Thyroid gland (tissue), 4 donors: ENCODE measurements around the gene PIK3C2B. TPM values are rescaled to one million over a fixed set of nuclear protein-coding genes. Genes with fewer than 3 reads are reported as not detected.

ENCODE experiments used
- DNase-seq, 2 donors: peaks; one replicate each; pipeline ENCODE4 v3.0.0-alpha.2; 2019
- H3K27ac ChIP-seq, 3 donors: fragments of 200-600 bp; sonication (generic); 1 replicate in 2 of 3; 2 replicates in 1 of 3; pipeline ENCODE4 v1.5.1; 2016 to 2019; ENCODE audit warnings: mild to moderate bottlenecking in 1 of 3, moderate library complexity in 1 of 3
- H3K27me3 ChIP-seq: fragments of 200-600 bp; sonication (generic); one replicate; pipeline ENCODE4 v1.5.1; 2019
- H3K36me3 ChIP-seq, 2 donors: fragments of 200-600 bp; sonication (generic); one replicate each; pipeline ENCODE4 v1.5.1; 2016 to 2019
- H3K4me1 ChIP-seq, 2 donors: fragments of 200-600 bp; sonication (generic); one replicate each; pipeline ENCODE4 v1.5.1; 2017 to 2019
- H3K4me3 ChIP-seq, 3 donors: fragments of 200-600 bp; sonication (generic); replicated peaks in 1 of 3; 1 replicate in 2 of 3; 2 replicates in 1 of 3; pipeline ENCODE4 v1.5.1; 2016; ENCODE audit warnings: mild to moderate bottlenecking in 1 of 3
- H3K9me3 ChIP-seq: fragments of 200-600 bp; sonication (generic); one replicate; pipeline ENCODE4 v1.5.1; 2017
- POLR2A ChIP-seq, 2 donors: fragments of 450-650 bp; IDR thresholded peaks; one replicate each; pipeline ENCODE4 v1.6.1; 2017; ENCODE audit warnings: antibody characterized with exemption in 2 of 2, mild to moderate bottlenecking in 2 of 2, moderate library complexity in 1 of 2
- WGBS, 2 donors: methylation state at CpG; one replicate each; pipeline ENCODE4 v1.1.5; 2017; 5-methylcytosine and 5-hydroxymethylcytosine counted together
- intact Hi-C: fragments of 100-400 bp; cut with DNase I; formaldehyde crosslinking; loops from one replicate; pipeline ENCODE4 v1.15.1; 2023
- total RNA-seq, 4 donors: library from RNA; depleted of rRNA; stranded (reverse); fragments of >200 nt; gene quantifications; one replicate each; pipeline ENCODE4 v1.2.3, GENCODE V29; 2016
- TF ChIP-seq, protein P1 (sequence below), 6 experiments: fragments of 200-600 bp in 3 of 6; fragments of 450-650 bp in 3 of 6; sonication (generic) in 3 of 6; IDR thresholded peaks; one replicate each; pipeline ENCODE4 v1.5.1; 2016 to 2019; ENCODE audit warnings: antibody characterized with exemption in 6 of 6, mild to moderate bottlenecking in 2 of 6, inconsistent platforms in 1 of 6, moderate library complexity in 1 of 6

PIK3C2B gene
- total RNA-seq, 4 donors from 2014 or later: 19.9 to 36.9 (median 27.2) TPM

GRCh38 chr1:204530932-204531331 lies 36.3 kb upstream of the PIK3C2B start:
- intact Hi-C loops: no loop called here

DNA sequence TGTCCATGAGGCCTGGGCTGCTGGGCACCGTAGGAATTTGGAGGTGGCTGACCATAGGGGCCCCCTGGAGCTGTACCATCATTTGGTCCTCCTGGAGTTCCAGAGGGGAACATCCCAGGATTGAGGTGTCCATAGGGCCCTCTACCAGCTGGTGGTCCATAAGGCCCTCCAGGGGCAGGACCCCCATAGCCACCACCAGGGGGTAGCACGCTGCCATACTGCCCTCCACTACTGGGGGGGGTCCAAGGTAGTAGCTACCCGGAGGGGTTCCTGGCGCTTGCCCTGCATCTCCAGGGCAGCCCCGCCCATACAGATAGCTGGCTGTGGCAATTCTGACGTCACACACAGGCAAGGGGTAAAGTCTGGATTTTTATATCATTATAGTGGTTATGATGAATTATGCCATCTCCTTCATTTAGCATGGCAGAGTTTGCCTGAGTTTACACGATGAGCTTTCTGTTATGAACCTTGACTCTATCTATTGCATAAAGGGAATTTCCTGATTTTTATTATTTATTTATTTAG lies 34.8 kb upstream of the PIK3C2B start:
- no peaks in the 10 kb centered on the region for H3K4me1 ChIP-seq
- WGBS, 2 donors: 88 to 89% methylated on average over 5 to 7 of the region's 7 CpGs
- no peak overlapping the region for H3K4me3 ChIP-seq
- no peak overlapping the region for H3K27ac ChIP-seq
- TF ChIP-seq POLR2A (IDR thresholded peaks at IDR 0.05): no peak
- TF ChIP-seq, protein P1, sequence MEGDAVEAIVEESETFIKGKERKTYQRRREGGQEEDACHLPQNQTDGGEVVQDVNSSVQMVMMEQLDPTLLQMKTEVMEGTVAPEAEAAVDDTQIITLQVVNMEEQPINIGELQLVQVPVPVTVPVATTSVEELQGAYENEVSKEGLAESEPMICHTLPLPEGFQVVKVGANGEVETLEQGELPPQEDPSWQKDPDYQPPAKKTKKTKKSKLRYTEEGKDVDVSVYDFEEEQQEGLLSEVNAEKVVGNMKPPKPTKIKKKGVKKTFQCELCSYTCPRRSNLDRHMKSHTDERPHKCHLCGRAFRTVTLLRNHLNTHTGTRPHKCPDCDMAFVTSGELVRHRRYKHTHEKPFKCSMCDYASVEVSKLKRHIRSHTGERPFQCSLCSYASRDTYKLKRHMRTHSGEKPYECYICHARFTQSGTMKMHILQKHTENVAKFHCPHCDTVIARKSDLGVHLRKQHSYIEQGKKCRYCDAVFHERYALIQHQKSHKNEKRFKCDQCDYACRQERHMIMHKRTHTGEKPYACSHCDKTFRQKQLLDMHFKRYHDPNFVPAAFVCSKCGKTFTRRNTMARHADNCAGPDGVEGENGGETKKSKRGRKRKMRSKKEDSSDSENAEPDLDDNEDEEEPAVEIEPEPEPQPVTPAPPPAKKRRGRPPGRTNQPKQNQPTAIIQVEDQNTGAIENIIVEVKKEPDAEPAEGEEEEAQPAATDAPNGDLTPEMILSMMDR (IDR thresholded peaks at IDR 0.05): no peak
- no peak for DNase-seq
- intact Hi-C loops: no loop called here
- no peaks in the 10 kb centered on the region for H3K27me3 ChIP-seq
- no peaks in the 10 kb centered on the region for H3K9me3 ChIP-seq
- H3K36me3 ChIP-seq: peaks cover 48 to 58% of the 10 kb centered on the region in 2 donors

More at GRCh38 chr1:204530932-204531331, 36.3 kb upstream of the PIK3C2B start:
- Histone ChIP-seq H3K4me1 (no peaks in the 10 kb centered on the region), H3K27me3 (no peaks in the 10 kb centered on the region), H3K4me3 (no peak overlapping the region), H3K27ac (no peak overlapping the region), H3K36me3 (peaks cover 48 to 54% of the 10 kb centered on the region in 2 donors), H3K9me3 (no peaks in the 10 kb centered on the region)
- TF ChIP-seq, protein P1 (IDR thresholded peaks at IDR 0.05): no peak
- TF ChIP-seq POLR2A (IDR thresholded peaks at IDR 0.05): no peak
- 100% methylated on average over 1 of the region's 1 CpG for WGBS, 2 donors
- no peak for DNase-seq

GRCh38 chr1:204528677-204529076 lies 34.1 kb upstream of the PIK3C2B start:
- Histone ChIP-seq H3K27ac (no peak overlapping the region), H3K4me3 (no peak overlapping the region), H3K36me3 (peaks cover 48 to 58% of the 10 kb centered on the region in 2 donors), H3K27me3 (no peaks in the 10 kb centered on the region), H3K4me1 (no peaks in the 10 kb centered on the region), H3K9me3 (no peaks in the 10 kb centered on the region)
- 94 to 98% methylated on average over 5 to 8 of the region's 8 CpGs for WGBS, 2 donors
- TF ChIP-seq, protein P1 (IDR thresholded peaks at IDR 0.05): no peak
- no peak for TF ChIP-seq POLR2A (IDR thresholded peaks at IDR 0.05)
- no peak for DNase-seq
- intact Hi-C loops: no loop called here

GRCh38 chr1:204528241-204528640 lies 33.6 kb upstream of the PIK3C2B start:
- Histone ChIP-seq H3K36me3 (peaks cover 48 to 55% of the 10 kb centered on the region in 2 donors), H3K27me3 (no peaks in the 10 kb centered on the region), H3K27ac (no peak overlapping the region), H3K4me1 (no peaks in the 10 kb centered on the region), H3K4me3 (no peak overlapping the region), H3K9me3 (no peaks in the 10 kb centered on the region)
- WGBS, 2 donors: 90 to 91% methylated on average over 5 of the region's 5 CpGs
- TF ChIP-seq POLR2A (IDR thresholded peaks at IDR 0.05): no peak
- TF ChIP-seq, protein P1 (IDR thresholded peaks at IDR 0.05): no peak
- intact Hi-C loops: no loop called here
- DNase-seq: no peak

DNA sequence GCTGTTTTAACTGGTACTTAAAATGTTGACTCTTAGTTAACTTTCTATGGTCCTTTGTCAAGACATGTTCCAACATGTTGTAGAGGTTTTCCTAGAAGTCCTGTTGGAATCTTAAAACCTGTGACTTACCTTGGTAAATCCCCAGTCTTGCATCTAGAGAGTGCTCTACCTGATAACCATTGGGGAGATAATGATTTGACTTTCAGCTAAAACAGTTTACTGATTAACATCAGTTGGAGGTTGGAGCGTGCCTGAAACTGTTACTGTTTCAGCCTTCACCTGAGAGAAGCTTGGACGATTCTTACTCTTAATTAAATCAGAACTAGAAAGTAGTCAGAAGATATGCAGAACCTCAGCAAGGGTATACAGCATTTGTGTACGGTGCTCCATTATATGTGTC lies 30.4 kb upstream of the PIK3C2B start:
- H3K27ac ChIP-seq: no peak overlapping the region
- no peaks in the 10 kb centered on the region for H3K27me3 ChIP-seq
- H3K4me1 ChIP-seq: peaks cover 4 to 5% of the 10 kb centered on the region in 2 donors
- intact Hi-C loops: no loop called here
- no peak overlapping the region for H3K4me3 ChIP-seq
- peaks cover 29 to 38% of the 10 kb centered on the region in 2 donors for H3K36me3 ChIP-seq
- no peak for DNase-seq
- TF ChIP-seq, protein P1 (IDR thresholded peaks at IDR 0.05): no peak
- WGBS, 2 donors: 88% methylated on average over 3 of the region's 3 CpGs
- no peaks in the 10 kb centered on the region for H3K9me3 ChIP-seq
